H54 (cell line): Measurements from ENCODE around the gene CREG2.

ENCODE experiments used
- DNase-seq: peaks from one replicate; pipeline ENCODE4 v3.0.0; 2011; ENCODE audit warnings: low spot score, mixed read lengths; ENCODE audit not compliant: insufficient read length
- FAIRE-seq: peaks from 3 replicates; lab custom pipeline; 2011; peaks lifted over from hg19 to GRCh38; lab: Jason Lieb, UNC
- POLR2A ChIP-seq: IDR thresholded peaks from 2 replicates; pipeline ENCODE4 v1.6.1; 2011; ENCODE audit warnings: low read depth, mild to moderate bottlenecking, low read length

CREG2 gene, protein sequence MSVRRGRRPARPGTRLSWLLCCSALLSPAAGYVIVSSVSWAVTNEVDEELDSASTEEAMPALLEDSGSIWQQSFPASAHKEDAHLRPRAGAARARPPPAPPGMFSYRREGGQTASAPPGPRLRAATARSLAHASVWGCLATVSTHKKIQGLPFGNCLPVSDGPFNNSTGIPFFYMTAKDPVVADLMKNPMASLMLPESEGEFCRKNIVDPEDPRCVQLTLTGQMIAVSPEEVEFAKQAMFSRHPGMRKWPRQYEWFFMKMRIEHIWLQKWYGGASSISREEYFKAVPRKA

DNA sequence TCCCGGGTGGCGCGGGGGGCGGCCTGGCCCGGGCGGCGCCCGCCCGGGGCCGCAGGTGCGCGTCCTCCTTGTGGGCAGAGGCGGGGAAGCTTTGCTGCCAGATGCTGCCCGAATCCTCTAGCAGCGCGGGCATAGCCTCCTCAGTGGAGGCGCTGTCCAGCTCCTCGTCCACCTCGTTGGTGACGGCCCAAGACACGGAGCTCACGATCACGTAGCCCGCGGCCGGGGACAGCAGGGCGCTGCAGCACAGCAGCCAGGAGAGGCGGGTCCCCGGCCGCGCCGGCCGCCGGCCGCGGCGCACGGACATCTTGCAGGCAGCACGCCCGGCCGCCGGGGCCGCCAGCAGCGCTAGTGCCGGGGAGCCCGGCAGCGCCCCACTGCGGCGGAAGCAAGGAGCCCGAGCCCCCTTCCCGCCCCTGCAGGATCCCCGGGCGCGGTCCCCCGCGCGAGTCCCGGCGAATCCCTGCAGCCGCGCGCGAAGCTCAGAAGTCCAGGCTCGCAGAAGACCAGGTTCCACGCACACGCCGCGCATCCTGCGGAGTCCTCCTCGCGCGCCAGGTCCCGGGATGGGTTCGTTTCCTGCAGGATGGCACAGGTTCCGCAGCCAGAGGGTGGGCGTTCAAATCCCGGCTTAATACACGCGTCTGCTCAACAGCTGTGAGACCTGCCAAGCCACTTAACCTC, at the start of gene CREG2:
TSS of gene CREG2 (minus strand) at position 353 of the 684 bp plus-strand sequence. CDS start at position 307, 46 bp downstream.
- FAIRE-seq: no peak
- TF ChIP-seq POLR2A: no peak
- peak; percentile 66 for DNase-seq

DNA sequence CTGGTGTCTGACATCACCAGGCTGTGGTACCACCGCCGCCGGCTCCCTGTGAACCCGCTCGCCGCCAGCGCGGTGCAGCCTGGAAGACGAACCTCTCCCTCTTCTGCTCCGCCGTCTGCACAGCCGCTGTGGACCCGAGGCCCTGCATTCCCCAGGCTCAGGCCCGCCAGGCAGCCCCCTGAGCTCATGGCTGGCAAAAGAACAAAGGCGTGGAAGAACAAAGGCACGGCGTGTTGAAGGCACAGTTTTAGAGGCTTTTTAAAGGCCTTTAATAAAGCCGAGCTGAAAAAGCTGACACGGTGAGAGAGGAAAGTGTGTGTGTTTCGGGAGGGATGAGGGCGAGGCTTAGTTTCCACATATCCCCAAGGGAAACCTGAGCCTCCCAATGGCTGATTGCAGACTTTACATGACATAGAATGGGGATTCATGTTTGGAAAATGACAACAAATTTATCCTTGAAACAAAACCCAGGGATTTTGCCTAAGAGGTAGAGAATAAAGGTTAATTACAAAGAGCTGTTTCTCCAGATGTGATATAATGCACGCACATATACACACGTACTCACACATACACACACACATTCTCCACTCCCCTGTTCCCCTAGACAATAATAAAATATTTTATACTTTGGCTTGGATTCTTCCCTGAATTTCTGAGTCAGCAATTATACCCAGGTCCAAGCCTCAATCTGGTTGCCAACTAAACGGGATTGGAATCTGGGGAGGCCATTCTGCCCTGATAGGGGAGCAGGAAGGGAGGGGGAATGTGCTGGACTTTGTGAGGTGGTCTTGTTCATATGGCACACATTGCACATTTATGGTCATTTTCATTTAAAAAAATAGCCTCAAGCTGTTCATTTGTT, 47.9 kb upstream of the CREG2 start:
- DNase-seq (no peak), FAIRE-seq (no peak)
- TF ChIP-seq POLR2A: no peak

DNA sequence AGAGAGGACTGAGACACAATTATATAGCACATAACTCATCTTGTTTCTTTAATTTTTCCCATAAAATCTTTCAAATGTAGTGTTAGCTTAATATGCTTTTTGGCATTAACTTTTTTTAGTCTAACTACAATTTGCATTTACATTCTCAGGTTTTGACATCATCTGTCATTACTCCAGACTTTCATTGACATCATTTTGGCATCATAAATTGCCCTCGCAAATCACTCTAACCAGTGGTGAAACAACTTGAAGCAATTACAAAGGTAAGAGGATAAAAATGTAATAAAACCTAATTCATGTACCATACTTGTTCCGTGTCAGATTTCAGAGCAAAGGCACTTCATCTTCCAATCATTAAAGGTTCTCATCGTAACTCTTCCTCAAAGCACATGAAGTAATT, 46.2 kb upstream of the CREG2 start:
- FAIRE-seq (no peak), DNase-seq (no peak)
- no peak for TF ChIP-seq POLR2A

DNA sequence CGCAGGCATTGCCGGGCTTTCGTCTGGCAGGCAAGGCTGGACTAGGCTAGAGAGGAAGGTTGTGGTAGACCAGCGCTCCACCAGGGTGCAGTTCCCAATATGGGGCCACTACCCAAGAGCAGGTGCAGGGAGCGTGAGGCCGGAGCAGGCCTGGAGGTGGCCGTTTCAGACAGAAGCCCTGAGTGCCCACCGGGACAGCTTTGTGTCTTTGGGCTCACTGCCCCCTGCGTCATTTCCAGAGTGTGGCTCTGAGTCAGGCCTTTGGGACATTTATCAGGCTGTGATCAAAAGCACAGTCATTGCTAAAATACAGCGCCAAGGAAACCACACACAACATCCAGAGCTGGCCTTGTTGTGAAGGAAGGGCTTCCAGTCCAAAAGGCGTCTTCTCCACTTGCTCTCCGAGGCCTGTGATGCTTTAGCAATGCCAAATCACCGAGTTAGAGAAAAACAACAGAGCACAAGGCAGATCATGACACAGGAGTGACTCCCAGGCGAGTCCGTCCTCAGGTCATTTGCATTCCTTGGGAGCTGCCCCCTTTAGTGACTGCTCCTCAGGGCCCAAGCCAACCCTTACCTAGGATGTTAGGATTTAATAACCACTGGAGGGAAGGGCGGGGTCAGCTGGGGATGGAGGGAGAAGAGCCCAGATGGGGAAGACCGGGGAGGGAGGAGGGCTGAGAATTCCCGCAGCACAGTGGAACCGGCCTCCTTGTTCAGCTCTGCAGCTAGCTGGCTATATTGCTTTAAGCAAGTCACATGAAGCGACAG, 45.3 kb upstream of the CREG2 start:
- TF ChIP-seq POLR2A: no peak
- DNase-seq (no peak), FAIRE-seq (no peak)

DNA sequence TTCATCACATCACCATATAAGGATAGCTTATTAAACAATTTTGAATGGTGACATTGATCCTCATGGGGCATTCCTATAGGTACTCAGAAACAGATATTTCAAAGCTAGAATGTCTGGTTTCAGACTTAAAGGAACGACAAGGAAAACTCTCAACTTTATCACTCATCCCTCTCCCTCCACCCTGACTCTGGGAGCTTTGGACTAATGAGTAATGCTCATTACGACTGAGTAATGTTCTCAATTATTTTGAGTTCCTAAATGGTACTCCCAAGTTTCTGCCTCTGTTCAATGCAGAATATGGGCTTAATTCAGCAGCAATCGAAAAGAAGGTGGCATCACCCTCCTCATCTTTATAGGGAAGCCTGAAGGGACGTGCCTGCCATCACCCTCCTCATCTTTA, 44.2 kb upstream of the CREG2 start:
- no peak for DNase-seq
- no peak for FAIRE-seq
- no peak for TF ChIP-seq POLR2A

DNA sequence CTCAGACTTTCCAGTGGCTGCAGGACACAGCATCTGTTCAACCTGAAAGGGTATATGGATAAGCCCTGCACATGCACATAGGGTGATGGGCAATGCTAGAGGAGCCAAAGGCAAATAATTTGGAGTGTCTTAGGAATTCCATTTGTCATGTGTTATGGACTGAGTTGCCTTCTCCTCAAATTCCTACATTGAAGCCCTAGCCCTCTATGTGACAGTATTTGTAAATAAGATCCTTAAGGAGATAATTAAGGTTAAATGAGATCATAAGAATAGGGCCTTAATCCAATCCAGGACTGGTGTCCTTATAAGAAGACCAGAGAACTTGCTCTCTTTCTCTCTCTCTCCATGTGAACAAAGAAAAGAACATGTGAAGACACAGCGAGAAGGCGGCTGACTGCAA, 42.9 kb upstream of the CREG2 start:
- DNase-seq (no peak), FAIRE-seq (no peak)
- no peak for TF ChIP-seq POLR2A

DNA sequence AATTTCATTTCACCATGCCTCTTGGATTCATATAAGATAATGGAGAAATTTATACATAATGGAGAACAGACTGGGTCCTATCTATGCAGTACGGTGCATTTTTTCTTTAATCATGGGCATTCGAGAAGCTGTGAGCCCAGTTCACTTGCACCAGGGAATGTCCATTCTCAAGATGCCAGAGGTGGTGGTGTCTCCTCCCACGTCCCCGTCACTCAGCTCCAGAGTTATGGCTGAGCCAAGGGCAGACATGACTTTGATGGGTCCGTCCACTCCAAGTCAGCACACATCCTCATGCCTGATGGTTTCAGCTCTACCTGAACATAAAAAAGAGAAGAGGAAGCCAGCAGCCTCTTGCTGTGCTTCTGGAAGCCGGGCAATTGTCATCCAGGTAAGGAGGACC, 42.1 kb upstream of the CREG2 start:
- DNase-seq: no peak
- no peak for TF ChIP-seq POLR2A
- FAIRE-seq: no peak

DNA sequence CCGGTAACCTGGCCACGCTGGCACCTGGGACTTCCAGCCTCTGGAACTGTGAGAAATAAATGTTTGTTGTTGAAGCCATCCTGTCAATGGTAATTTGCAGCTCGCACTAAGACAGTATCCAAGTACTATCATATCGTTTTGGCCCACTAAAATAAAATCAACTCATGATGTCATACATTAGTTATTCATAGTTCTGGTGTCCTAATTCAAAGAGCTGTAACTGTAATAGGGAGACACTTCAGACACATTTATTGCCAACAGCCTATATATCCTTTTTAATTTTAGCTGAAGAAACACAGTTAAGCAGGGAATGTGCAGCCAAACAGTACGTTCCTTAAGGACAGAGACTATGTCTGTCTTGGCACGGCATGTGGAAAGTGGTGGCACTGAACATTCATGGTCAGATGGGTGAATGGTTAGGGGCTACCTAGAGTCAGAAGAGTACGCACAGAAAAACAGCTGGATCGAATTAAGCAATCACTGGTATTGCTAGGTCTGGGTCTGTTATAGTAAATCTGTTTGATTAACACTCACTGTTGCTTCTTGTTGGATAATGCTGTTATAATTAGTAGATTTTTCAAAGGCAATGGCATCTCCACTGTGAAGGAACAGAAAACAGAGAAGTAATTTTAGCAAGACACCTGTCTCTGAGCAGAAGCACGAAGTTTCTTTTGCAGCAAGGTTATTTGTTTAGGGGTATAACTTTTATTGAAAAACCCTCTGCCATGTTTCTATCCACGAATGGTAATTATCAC, 41.3 kb upstream of the CREG2 start:
- FAIRE-seq (no peak), DNase-seq (no peak)
- TF ChIP-seq POLR2A: no peak

DNA sequence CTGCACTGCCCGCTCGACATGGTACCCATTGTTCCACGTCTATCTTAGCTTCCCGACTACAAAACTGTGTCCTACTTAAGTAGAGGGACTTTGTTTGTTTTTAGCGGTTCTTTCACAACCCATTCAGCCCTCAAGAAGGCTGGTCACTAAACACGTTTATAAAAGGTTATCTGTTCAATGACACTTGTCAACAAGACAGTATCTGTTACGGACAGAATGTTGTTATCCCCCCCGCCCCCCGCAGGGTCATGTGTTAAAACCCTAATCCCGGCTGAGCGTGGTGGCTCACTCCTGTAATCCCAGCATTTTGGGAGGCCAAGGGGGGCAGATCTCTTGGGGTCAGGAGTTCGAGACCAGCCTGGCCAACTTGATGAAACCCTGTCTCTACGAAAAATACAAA, 40.4 kb upstream of the CREG2 start:
- TF ChIP-seq POLR2A: no peak
- FAIRE-seq (no peak), DNase-seq (no peak)

DNA sequence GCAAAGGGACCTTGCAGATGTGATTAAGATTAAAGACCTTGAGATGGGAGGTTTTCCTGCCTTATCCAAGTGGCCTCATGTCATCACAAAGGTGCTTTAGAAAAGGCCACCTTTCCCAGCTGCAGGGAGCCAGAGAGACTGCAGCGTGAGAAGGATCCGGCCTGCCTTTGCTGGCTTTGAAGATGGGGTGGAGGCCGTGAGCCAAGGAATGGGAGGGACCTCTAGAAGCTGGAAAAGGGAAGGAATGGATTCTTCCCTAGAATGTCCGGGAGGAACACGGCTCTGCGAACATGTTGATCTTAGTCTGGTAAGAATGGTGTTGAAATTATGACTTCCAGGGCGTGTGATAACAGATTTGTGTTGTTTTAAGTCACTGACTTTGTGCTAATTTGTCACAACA, 39.9 kb upstream of the CREG2 start:
- TF ChIP-seq POLR2A: no peak
- no peak for FAIRE-seq

DNA sequence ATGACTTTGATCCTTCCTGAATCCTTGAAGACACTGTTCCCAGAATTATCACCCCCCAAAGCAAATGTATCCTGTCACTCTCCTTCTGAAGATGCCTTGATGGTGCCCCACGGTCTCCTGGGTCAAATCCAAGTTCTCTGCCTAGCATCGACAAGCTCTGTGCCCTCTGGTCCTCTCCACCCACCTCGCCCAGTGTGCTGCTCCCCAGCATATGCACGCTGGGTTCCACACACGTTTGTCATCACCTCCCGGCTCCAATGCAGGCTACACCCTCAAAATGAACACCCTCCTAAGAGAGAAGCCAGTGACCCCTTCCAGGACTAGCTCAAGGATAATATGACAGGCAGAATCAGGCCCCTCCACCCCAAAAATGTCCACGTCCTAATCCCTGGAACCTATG, 39.5 kb upstream of the CREG2 start:
- FAIRE-seq: no peak
- no peak for TF ChIP-seq POLR2A
- DNase-seq: no peak

More for the DNA sequence above, 39.9 kb upstream of the CREG2 start:
- DNase-seq: no peak

DNA sequence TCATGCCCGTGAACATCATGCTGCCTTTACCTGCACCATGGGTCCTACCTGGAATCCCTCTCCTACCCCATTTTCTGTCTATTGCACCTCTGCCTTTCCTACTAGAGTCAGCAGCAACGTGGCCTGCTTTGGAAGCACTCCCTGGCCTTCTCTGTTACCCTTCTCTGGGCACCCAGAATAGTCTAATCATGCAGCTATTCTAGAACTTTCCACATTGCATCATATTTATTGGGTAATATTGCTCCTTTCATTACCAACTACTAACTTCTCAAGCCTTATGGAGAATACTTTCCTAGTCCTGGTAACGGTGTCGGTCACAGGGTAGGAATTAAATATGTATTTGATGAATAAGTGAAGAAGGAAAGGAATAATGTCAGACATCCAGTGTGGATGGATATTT, 33.3 kb upstream of the CREG2 start:
- DNase-seq: no peak
- no peak for TF ChIP-seq POLR2A
- FAIRE-seq: no peak
